GM19351 (cell line): Measurements from ENCODE around the gene FARSA.
"Not testable (repeated sequence)": the region's sequence is repeated elsewhere in the genome, so short reads cannot be mapped to it uniquely, and the experiment has no call there.

ENCODE experiments used
- ATAC-seq: cut with Tn5 transposase; IDR thresholded peaks from one replicate; pipeline ENCODE4 v1.9.1; 2021; ENCODE audit warnings: mild to moderate bottlenecking, moderate library complexity; ENCODE audit not compliant: unreplicated experiment

FARSA gene

DNA sequence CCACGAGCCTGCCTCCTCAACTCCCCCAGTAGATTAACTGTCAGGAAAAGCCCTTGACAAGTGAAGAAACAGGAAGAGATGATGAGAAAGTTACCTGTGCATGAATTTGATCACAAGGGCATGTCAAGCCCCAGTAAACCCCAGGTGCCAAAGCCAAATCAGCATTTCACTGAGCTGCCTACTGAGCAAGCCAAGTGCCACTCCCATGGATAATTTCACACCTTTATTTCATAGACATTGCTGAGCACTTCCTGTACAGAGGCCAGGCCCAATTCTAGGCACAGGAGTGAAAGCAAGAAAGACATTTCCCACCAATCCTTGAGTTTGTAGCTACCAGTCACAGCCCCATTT, 21.1 kb upstream of the FARSA start:
- no peak for ATAC-seq

DNA sequence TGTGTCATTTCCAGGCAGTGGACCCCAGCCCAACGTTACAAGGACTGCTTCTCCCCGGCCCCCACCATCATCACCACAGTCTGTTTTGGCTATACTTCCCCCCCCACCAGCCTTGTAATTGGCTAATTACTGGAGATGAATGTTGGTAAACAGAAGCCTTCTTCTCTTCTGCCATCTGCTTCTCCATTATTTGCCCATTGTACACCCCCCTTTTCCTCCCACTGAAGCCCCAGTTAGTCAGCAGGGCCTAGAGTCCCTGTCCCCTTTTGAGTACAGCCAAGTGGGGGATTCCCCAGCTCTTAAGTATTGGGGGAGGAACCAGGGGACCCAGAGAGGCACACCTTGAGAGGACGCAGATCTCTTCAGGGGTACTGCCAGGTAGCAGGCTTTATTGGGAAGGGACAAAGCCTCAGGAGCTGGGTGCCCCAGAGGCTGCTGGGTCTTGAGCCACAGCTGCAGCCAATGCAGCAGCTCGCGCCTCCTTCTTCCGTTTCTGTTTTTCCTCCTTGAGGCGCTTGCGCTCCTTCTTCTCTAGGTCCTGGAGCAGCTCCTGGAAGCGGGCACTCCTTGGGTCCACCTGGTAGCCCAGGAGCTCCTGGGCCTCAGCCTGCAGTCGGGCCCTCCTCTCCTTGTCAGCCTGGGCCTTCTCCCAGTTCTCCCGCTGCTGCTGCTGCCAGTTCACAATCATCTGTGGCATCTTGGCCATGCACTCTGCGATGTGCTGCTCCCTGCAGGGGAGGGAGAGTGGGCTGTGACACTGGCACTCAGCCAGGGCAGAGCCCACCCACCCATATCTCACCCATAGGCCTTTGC, 20.5 kb upstream of the FARSA start:
- no peak for ATAC-seq

DNA sequence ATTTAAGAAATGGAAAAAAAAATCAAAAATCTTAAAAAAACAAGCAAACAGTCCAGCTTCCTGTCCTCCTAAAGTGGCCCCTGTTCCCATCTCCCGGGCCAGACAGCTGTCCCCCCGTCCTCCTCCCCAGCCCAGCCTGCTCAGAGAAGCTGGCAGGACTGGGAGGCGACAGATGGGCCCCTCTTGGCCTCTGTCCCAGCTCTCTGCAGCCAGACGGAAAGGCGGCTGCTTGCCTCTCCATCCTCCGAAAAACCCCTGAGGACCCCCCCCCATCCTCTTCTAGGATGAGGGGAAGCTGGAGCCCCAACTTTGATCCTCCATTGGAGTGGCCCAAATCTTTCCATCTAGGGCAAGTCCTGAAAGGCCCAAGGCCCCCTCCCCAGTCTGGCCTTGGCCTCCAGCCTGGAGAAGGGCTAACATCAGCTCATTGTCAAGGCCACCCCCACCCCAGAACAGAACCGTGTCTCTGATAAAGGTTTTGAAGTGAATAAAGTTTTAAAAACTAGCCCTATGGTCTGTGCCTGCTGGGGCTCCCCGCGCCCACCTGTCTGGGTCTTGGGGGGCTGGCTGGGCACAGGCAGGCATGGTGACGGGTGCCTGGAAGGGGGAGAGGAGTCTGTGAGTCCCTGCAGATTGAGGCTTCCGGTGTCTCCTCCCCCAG, 19.8 kb upstream of the FARSA start:
- no peak for ATAC-seq

DNA sequence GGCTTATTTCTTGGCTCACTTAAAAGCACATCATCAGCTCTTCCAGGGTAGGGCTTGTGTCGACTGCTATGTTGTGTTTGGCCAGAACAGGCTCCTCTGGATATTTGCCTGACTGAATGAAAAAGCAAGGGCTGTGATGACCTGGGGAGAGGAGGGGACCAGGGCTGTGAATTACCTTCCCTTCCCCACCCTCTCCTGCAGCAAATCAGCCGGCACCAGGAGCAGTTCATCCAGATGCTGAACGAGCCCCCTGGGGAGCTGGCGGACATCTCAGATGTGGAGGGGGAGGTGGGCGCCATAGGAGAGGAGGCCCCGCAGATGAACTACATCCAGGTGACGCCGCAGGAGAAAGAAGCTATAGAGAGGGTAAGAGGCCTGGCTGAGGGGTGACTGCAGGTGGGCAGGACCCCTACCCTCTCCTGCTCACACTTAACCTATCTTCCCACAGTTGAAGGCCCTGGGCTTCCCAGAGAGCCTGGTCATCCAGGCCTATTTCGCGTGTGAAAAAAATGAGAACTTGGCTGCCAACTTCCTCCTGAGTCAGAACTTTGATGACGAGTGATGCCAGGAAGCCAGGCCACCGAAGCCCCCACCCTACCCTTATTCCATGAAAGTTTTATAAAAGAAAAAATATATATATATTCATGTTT, 19.1 kb upstream of the FARSA start:
- ATAC-seq = no peak

GRCh38 chr19:12952050-12952449, 18.5 kb upstream of the FARSA start:
- not testable (repeated sequence) for ATAC-seq

DNA sequence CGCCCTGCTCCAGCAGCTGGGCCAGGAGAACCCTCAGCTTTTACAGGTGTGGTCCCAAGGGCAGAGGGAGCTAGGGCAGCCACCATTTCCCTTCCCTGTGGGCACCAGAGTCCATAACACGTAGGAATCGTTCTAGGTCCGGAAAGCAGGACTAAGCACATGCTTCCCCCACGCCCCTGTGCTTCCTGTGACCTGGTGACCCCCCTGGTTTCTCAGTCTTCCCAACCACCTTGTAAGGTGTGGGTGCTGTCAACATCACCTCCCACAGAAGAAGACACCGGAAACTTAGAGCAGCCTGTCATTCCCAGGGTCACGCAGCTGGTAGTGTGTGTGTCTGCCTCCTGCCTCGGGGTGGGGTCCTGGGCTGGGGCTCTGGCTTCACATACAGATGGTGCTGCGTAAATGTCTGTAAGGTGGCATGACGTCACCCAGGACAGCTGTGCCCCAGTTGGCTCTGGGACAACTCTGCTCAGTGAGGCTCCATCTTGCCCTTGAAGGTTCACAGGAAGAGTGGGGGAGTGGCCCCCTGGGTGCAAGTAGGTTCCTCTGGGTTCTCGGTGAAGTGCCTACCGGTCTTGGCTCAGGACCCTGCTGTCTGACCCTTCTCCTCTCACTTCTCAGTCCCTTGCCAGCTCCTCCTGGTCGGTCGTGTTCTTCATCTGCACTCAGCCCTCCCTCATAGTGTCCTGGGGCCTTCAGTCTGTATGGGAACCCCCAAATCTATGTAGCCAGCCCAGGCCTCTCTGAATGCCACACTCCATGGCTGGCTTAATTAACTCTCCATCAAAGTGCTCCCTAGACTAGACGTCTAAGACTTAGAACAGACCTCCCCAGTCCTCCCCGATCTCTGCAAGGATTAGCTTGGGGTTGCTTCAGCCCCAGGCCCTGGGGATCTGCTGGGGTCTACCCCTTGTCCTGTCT, 16.1 kb upstream of the FARSA start:
- ATAC-seq = no peak

GRCh38 chr19:12948612-12949362, 15.3 kb upstream of the FARSA start:
- ATAC-seq = no peak

DNA sequence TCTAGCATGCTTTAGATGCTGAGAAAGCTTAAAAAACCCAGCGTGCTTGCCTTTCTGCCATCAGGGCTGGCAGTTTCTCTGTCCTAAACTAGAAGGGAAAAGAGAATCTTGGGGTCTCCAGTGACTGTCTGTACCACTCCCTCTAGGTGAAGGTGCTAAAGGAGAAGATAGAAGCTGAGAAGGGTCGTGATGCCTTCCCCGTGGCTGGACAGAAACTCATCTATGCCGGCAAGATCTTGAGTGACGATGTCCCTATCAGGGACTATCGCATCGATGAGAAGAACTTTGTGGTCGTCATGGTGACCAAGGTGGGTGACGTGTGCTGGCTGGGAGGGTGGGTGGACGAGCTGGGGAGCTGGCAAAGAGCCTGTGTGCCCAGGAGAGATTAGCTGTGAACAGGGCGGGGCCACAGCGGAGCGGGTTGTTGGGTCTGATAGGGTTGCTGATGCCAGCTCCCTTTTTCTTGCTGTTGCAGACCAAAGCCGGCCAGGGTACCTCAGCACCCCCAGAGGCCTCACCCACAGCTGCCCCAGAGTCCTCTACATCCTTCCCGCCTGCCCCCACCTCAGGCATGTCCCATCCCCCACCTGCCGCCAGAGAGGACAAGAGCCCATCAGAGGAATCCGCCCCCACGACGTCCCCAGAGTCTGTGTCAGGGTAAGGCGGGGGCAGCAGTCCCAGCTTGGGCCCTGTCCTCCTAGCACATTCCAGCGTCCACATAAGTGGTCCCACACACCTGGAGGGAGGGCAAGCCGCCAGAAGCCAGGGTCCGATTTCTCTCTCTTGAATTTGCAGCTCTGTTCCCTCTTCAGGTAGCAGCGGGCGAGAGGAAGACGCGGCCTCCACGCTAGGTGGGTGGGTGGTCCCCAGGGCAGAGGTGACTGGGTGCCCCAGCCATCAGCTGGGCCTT, 14.4 kb upstream of the FARSA start:
- ATAC-seq = no peak

DNA sequence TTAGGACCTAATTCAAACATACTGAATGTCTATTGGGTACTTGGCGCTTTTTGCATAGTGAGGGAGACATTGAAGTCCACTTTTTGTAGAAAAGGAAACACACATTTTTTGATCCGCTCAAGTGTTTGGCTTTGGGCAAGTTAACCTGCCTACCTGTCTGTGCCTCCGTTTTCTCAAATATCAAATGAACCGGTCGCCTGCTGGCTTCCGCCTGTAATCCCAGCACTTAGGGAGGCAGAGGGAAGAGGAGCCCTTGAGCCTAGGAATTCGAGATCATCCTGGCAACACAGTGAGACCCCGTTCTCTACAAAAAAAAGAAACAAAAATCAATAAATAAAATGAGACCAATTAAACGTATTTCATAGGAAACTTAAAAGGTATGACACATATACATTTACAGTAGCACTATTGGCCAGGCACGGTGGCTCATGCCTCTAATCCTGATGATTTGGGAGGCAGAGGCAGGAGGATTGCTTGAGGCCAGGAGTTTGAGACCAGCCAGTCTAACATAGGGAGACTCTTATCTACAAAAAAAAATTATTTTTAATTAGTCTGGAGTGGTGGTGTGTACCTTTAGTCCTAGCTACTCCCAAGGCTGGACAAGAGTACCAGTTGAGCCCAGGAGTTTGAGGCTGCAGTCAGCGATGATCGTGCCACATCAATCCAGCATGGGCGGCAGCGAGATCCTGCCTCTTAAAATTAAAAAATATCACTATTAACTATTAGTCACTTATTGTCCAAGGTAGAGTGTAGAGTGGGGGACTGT, 13.4 kb upstream of the FARSA start:
- ATAC-seq = no peak

GRCh38 chr19:12946092-12946721, 12.7 kb upstream of the FARSA start:
- peak; percentile 36 for ATAC-seq

DNA sequence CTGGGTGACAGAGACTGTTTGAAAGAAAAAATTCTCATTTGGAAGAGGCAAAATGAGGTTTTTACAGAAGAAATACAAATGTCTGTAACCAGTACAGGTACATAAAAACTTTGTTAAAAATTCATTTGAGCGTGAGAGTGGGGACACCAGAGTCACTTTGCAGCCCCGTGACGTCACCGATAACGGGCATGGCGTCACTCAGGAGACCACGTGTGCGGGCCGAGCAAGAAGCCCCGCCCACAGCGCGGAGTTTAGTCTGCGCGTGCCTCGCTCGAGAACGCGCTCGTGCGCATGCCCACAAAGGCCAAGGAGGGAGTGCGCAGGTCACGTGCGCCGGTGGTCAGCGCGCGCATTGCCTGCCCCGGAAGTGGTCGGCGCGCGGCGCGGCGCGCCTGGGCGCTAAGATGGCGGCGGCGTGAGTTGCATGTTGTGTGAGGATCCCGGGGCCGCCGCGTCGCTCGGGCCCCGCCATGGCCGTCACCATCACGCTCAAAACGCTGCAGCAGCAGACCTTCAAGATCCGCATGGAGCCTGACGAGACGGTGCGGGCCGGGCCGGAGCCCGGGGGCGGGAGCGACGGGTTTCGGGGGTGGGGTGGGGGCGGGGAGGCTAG, 12.1 kb upstream of the FARSA start, which contains the start of gene RAD23A:
RAD23A (plus strand) TSS at position 384 of the 613 bp plus-strand sequence; CDS start at position 471, 87 bp downstream.
- ATAC-seq = peak; percentile 64

- ATAC-seq = no peak
Measured at GRCh38 chr19:12944104-12944674, 10.7 kb upstream of the FARSA start.

DNA sequence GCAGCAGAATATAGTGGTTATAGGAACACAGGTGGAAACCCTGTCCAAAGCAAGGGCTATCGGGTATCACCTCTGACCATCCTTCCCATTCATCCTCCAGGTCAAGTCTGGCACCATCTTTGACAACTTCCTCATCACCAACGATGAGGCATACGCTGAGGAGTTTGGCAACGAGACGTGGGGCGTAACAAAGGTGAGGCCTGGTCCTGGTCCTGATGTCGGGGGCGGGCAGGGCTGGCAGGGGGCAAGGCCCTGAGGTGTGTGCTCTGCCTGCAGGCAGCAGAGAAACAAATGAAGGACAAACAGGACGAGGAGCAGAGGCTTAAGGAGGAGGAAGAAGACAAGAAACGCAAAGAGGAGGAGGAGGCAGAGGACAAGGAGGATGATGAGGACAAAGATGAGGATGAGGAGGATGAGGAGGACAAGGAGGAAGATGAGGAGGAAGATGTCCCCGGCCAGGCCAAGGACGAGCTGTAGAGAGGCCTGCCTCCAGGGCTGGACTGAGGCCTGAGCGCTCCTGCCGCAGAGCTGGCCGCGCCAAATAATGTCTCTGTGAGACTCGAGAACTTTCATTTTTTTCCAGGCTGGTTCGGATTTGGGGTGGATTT, 10.0 kb upstream of the FARSA start:
- ATAC-seq = no peak

DNA sequence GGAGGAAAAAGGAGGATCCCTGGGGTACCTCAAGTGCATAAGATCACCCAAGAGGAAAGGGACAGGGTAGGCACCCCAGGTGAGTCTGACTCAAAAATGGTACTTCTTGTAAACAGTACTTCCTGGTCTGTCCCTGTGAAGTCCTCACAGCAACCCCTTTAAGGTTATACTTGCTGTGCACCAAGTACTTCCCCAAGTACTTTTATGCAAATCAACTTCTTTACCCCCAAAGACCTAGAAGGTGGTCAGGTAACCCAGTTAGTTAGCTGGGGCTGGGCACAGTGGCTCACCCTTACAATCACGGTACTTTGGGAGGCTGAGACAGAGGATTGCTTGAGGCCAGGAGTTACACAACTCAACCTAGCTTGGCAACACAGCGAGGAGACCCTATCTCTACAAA, 7.4 kb upstream of the FARSA start:
- no peak for ATAC-seq

GRCh38 chr19:12939975-12940423, 6.5 kb upstream of the FARSA start:
- ATAC-seq = no peak

DNA sequence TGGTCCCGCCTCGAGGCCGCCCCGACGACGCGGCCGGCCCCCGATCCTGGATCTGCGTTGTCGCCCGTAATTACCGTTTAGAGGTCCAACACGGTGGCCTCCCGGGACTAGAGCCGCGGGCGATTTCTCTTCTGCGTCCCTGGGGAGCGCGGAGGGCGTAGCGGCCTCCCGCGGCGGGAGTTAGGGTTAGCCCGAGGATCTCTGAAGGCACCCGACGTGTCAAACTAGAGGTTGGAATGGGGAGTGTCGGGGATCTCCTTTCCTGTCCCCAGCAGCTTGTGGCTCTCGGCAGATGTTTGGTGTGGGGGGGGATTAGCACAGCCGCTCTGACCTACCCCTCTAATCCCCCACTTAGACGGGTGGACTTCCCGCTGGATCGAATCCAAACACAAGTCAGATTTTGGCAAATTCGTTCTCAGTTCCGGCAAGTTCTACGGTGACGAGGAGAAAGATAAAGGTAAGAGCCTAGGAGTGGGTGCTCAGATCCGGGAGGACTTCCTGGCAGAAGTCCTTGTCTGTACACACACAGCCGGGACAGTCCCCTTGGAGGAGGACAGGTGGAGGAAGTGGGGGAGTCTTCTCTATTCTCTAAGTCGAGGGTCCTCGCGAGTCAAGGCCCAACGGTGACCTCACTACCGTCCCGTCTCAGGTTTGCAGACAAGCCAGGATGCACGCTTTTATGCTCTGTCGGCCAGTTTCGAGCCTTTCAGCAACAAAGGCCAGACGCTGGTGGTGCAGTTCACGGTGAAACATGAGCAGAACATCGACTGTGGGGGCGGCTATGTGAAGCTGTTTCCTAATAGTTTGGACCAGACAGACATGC, 5.5 kb upstream of the FARSA start:
- ATAC-seq = no peak
